ENCODE data around the gene ZNF91. TPM values are rescaled to one million over a fixed set of nuclear protein-coding genes. Genes with fewer than 3 reads are reported as not detected.

ZNF91 gene
- total and polyA plus RNA-seq, 9 of the 15 experiments (the other 6 are each of a cell fraction or from before 2014, with no cell fraction given): 1.0 to 6.7 (median 3.2) TPM

- no peak overlapping the region for H2AFZ ChIP-seq (ENCODE audit: low read depth, low read length)
- H3K4me1 ChIP-seq (replicated peaks in 1 of 2; ENCODE audit: control insufficient read depth in 2 of 2, insufficient read depth in 2 of 2, low read length in 2 of 2): no peaks in the 10 kb centered on the region
- CTCF ChIA-PET (ENCODE audit: low intra/inter-chr PET ratio): no interaction called here
- in situ Hi-C loops (cut with MboI) (no loop called here), intact Hi-C loops (cut with micrococcal nuclease) (no loop called here)
- H3K9me1 ChIP-seq (ENCODE audit: control insufficient read depth, insufficient read depth, low read length): no peaks in the 10 kb centered on the region
- no peak for ATAC-seq
- BruUV-seq (replicated peaks): no TSS peak
- no peak overlapping the region for H3K9ac ChIP-seq (ENCODE audit: insufficient read depth in 1 of 2, low read depth in 2 of 2, low read length in 2 of 2)
- H4K20me1 ChIP-seq (replicated peaks; ENCODE audit: control insufficient read depth, insufficient read depth, low read length): no peaks in the 10 kb centered on the region
- POLR2A ChIA-PET: no interaction called here
- H3K79me2 ChIP-seq (ENCODE audit: control insufficient read depth, insufficient read depth, low read length): no peaks in the 10 kb centered on the region
- no peaks in the 10 kb centered on the region for H3K36me3 ChIP-seq (ENCODE audit: control insufficient read depth, insufficient read depth, low read length)
- 0% methylated on average over 3 of the region's 3 CpGs for WGBS (ENCODE audit: insufficient coverage, low coverage, missing lambda C conversion rate)
- H3K27me3 ChIP-seq (ENCODE audit: control insufficient read depth in 2 of 2, insufficient read depth in 2 of 2, low read length in 2 of 2): no peaks in the 10 kb centered on the region
- no peaks in the 10 kb centered on the region; the same call in 1 of the 2 replicates for H3K9me3 ChIP-seq (replicated peaks; ENCODE audit: control insufficient read depth, insufficient read depth, low read depth, low read length)
- no peak for DNase-seq (ENCODE audit: extremely low read depth in 1 of 4, low spot score in 3 of 4)
- no peak overlapping the region for H3K4me3 ChIP-seq
- no peak overlapping the region for H3K4me2 ChIP-seq (ENCODE audit: insufficient read depth, low read length)
- no peak for FAIRE-seq
- no peak overlapping the region for H3K27ac ChIP-seq (ENCODE audit: extremely low read depth, low read depth, low read length)
- TF ChIP-seq ZKSCAN3 (CRISPR knock-in tag; IDR thresholded peaks at IDR 0.05): no peak
- TF ChIP-seq, protein P1, sequence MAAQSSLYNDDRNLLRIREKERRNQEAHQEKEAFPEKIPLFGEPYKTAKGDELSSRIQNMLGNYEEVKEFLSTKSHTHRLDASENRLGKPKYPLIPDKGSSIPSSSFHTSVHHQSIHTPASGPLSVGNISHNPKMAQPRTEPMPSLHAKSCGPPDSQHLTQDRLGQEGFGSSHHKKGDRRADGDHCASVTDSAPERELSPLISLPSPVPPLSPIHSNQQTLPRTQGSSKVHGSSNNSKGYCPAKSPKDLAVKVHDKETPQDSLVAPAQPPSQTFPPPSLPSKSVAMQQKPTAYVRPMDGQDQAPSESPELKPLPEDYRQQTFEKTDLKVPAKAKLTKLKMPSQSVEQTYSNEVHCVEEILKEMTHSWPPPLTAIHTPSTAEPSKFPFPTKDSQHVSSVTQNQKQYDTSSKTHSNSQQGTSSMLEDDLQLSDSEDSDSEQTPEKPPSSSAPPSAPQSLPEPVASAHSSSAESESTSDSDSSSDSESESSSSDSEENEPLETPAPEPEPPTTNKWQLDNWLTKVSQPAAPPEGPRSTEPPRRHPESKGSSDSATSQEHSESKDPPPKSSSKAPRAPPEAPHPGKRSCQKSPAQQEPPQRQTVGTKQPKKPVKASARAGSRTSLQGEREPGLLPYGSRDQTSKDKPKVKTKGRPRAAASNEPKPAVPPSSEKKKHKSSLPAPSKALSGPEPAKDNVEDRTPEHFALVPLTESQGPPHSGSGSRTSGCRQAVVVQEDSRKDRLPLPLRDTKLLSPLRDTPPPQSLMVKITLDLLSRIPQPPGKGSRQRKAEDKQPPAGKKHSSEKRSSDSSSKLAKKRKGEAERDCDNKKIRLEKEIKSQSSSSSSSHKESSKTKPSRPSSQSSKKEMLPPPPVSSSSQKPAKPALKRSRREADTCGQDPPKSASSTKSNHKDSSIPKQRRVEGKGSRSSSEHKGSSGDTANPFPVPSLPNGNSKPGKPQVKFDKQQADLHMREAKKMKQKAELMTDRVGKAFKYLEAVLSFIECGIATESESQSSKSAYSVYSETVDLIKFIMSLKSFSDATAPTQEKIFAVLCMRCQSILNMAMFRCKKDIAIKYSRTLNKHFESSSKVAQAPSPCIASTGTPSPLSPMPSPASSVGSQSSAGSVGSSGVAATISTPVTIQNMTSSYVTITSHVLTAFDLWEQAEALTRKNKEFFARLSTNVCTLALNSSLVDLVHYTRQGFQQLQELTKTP (IDR thresholded peaks at IDR 0.05; ENCODE audit: low read depth in 1 of 2, partially characterized antibody in 2 of 2): no peak
- no peak for TF ChIP-seq DDX20 (tag; IDR thresholded peaks at IDR 0.05; ENCODE audit: low read depth)
- no peak for TF ChIP-seq ERF (CRISPR knock-in tag; IDR thresholded peaks at IDR 0.05)
- no peak for TF ChIP-seq ZNF644 (tag; IDR thresholded peaks at IDR 0.05; ENCODE audit: low read depth)
- no peak for TF ChIP-seq E2F8 (IDR thresholded peaks at IDR 0.05; ENCODE audit: low read depth, partially characterized antibody)
- TF ChIP-seq ZNF436 (CRISPR knock-in tag; IDR thresholded peaks at IDR 0.05): no peak
These were observed 11.4 kb upstream of the ZNF91 start for GRCh38 chr19:23406721-23407120.

Data from K562 (cell line).